Upper lobe of right lung (tissue), 1 donor: ENCODE measurements around the gene CERKL. TPM values are rescaled to one million over a fixed set of nuclear protein-coding genes. Genes with fewer than 3 reads are reported as not detected.

ENCODE experiments used
- ATAC-seq: fragments of 200-7000 bp; cut with Tn5 transposase; one replicate; pipeline ENCODE4 v1.9.1; 2020; ENCODE audit warnings: mild to moderate bottlenecking, moderate library complexity
- DNase-seq: peaks from one replicate; pipeline ENCODE4 v3.0.0-alpha.2; 2020
- H3K27ac ChIP-seq: fragments of 200-600 bp; one replicate; pipeline ENCODE4 v1.8.0; 2022
- H3K27me3 ChIP-seq: fragments of 200-600 bp; one replicate; pipeline ENCODE4 v1.8.0; 2022; ENCODE audit warnings: mild to moderate bottlenecking
- H3K36me3 ChIP-seq: fragments of 200-600 bp; one replicate; pipeline ENCODE4 v1.8.0; 2022
- H3K4me1 ChIP-seq: fragments of 200-600 bp; one replicate; pipeline ENCODE4 v1.8.0; 2022
- H3K4me3 ChIP-seq: fragments of 200-600 bp; one replicate; pipeline ENCODE4 v1.8.0; 2022; ENCODE audit warnings: mild to moderate bottlenecking
- H3K9me3 ChIP-seq: fragments of 200-600 bp; one replicate; pipeline ENCODE4 v1.8.0; 2022
- CTCF ChIP-seq: fragments of 200-600 bp; IDR thresholded peaks from one replicate; pipeline ENCODE4 v1.8.0; 2022; ENCODE audit warnings: antibody characterized with exemption
- intact Hi-C: fragments of 100-400 bp; cut with DNase I; formaldehyde crosslinking; loops from one replicate; pipeline ENCODE4 v1.11.0; 2022
- total RNA-seq: library from RNA; stranded (reverse); fragmentation: NEBNext Ultra II Directional; extraction: Animal tissue kit (Norgen Biotek cat#: 25700); gene quantifications from one replicate; pipeline ENCODE4 v1.2.1, GENCODE V29; 2021
- donor health status: DM: no; HTN: yes; CAD: no; lungs with severe emphysema.

The CERKL gene
- total RNA-seq, 1 donor from 2014 or later: 0.29 TPM

- Histone ChIP-seq H3K4me3 (no peak overlapping the region), H3K27ac (no peak overlapping the region), H3K36me3 (peaks cover 18% of the 10 kb centered on the region), H3K27me3 (no peaks in the 10 kb centered on the region), H3K4me1 (no peaks in the 10 kb centered on the region), H3K9me3 (no peaks in the 10 kb centered on the region)
- intact Hi-C loops: no loop called here
- no peak for ATAC-seq
- no peak for DNase-seq
- TF ChIP-seq CTCF: no peak
These were observed 128.5 kb downstream of the CERKL start for GRCh38 chr2:181528441-181528840.

GRCh38 chr2:181527058-181527457, 129.8 kb downstream of the CERKL start:
- Histone ChIP-seq H3K36me3 (peaks cover 18% of the 10 kb centered on the region), H3K27ac (no peak overlapping the region), H3K27me3 (no peaks in the 10 kb centered on the region), H3K4me3 (no peak overlapping the region), H3K9me3 (no peaks in the 10 kb centered on the region), H3K4me1 (no peaks in the 10 kb centered on the region)
- no peak for ATAC-seq
- intact Hi-C loops: no loop called here
- no peak for DNase-seq
- TF ChIP-seq CTCF: no peak

GRCh38 chr2:181526014-181526413, 130.9 kb downstream of the CERKL start:
- Histone ChIP-seq H3K9me3 (no peaks in the 10 kb centered on the region), H3K4me1 (no peaks in the 10 kb centered on the region), H3K4me3 (no peak overlapping the region), H3K36me3 (peaks cover 18% of the 10 kb centered on the region), H3K27ac (no peak overlapping the region), H3K27me3 (no peaks in the 10 kb centered on the region)
- TF ChIP-seq CTCF: no peak
- ATAC-seq (no peak), DNase-seq (no peak)
- intact Hi-C loops: no loop called here

GRCh38 chr2:181523756-181524155, 133.1 kb downstream of the CERKL start:
- intact Hi-C loops: no loop called here
- no peak for ATAC-seq
- H3K4me3 ChIP-seq: no peak overlapping the region

GRCh38 chr2:181520253-181520652, 136.7 kb downstream of the CERKL start:
- ATAC-seq (no peak), DNase-seq (no peak)
- TF ChIP-seq CTCF: no peak
- Histone ChIP-seq H3K4me3 (no peak overlapping the region), H3K36me3 (no peaks in the 10 kb centered on the region), H3K9me3 (no peaks in the 10 kb centered on the region), H3K4me1 (no peaks in the 10 kb centered on the region), H3K27ac (no peak overlapping the region), H3K27me3 (no peaks in the 10 kb centered on the region)
- intact Hi-C loops: no loop called here

More at GRCh38 chr2:181523756-181524155, 133.1 kb downstream of the CERKL start:
- no peak overlapping the region for H3K27ac ChIP-seq
- no peak for TF ChIP-seq CTCF
- no peak for DNase-seq
- H3K27me3 ChIP-seq: no peaks in the 10 kb centered on the region
- H3K4me1 ChIP-seq: no peaks in the 10 kb centered on the region
- no peaks in the 10 kb centered on the region for H3K9me3 ChIP-seq
- H3K36me3 ChIP-seq: peaks cover 8% of the 10 kb centered on the region

GRCh38 chr2:181517685-181518301, 139.1 kb downstream of the CERKL start:
- H3K4me3 ChIP-seq: no peak overlapping the region
- DNase-seq (no peak), ATAC-seq (peak; percentile 46)
- no peaks in the 10 kb centered on the region for H3K9me3 ChIP-seq
- no peaks in the 10 kb centered on the region for H3K36me3 ChIP-seq
- intact Hi-C loops: no loop called here
- H3K27ac ChIP-seq: no peak overlapping the region
- no peaks in the 10 kb centered on the region for H3K4me1 ChIP-seq
- H3K27me3 ChIP-seq: no peaks in the 10 kb centered on the region
- no peak for TF ChIP-seq CTCF
